NCI-H748 (cell line): Measurements from ENCODE around the gene GPRC5A.
"Not testable (repeated sequence)": the region's sequence is repeated elsewhere in the genome, so short reads cannot be mapped to it uniquely, and the experiment has no call there.

Experiments
- DNase-seq: peaks from one replicate; lab custom pipeline; 2025; ENCODE audit not compliant: unreplicated experiment; lab: John Stamatoyannopoulos, UW

The GPRC5A gene

GRCh38 chr12:12891080-12891880, at the start of gene GPRC5A:
GPRC5A (plus strand) TSS chr12:12891562; CDS start chr12:12908250, 16,688 bp downstream.
- peak; percentile 25 for DNase-seq

- no peak for DNase-seq
Measured at GRCh38 chr12:12845794-12846243, 45.5 kb upstream of the GPRC5A start.

- DNase-seq: not testable (repeated sequence)
Measured at GRCh38 chr12:12846780-12847179, 44.6 kb upstream of the GPRC5A start.

GRCh38 chr12:12853435-12853834, 37.9 kb upstream of the GPRC5A start:
- no peak for DNase-seq

GRCh38 chr12:12859690-12860089, 31.7 kb upstream of the GPRC5A start:
- peak; percentile 2 for DNase-seq

GRCh38 chr12:12864243-12864642, 27.1 kb upstream of the GPRC5A start:
- no peak for DNase-seq

GRCh38 chr12:12868477-12869235, 22.7 kb upstream of the GPRC5A start:
- DNase-seq: no peak

GRCh38 chr12:12870465-12870864, 20.9 kb upstream of the GPRC5A start:
- no peak for DNase-seq

- no peak for DNase-seq
Measured at GRCh38 chr12:12871587-12872138, 19.7 kb upstream of the GPRC5A start.

GRCh38 chr12:12872139-12872933, 19.0 kb upstream of the GPRC5A start:
- DNase-seq: peak; percentile 87

- no peak for DNase-seq
Measured at GRCh38 chr12:12872934-12873275, 18.5 kb upstream of the GPRC5A start.

GRCh38 chr12:12874029-12874428, 17.3 kb upstream of the GPRC5A start:
- no peak for DNase-seq

GRCh38 chr12:12875301-12875700, 16.1 kb upstream of the GPRC5A start:
- not testable (repeated sequence) for DNase-seq

GRCh38 chr12:12877153-12877768, 14.1 kb upstream of the GPRC5A start:
- DNase-seq: no peak

- no peak for DNase-seq
Measured at GRCh38 chr12:12877781-12878455, 13.4 kb upstream of the GPRC5A start.

GRCh38 chr12:12880537-12880936, 10.8 kb upstream of the GPRC5A start:
- DNase-seq: no peak

- peak; percentile 8 for DNase-seq
Measured at GRCh38 chr12:12881151-12881909, 10.0 kb upstream of the GPRC5A start.

GRCh38 chr12:12882288-12882687, 9.1 kb upstream of the GPRC5A start:
- no peak for DNase-seq

GRCh38 chr12:12883369-12884001, 7.9 kb upstream of the GPRC5A start:
- DNase-seq: no peak
